HEK293 (cell line): ENCODE measurements around the gene TTLL7.

Source experiments
- CTCF ChIA-PET: fragments of 350-600 bp; formaldehyde crosslinking; extraction: SDS; loops from one replicate; lab custom pipeline; 2021; ENCODE audit warnings: antibody characterized with exemption; lab: Yijun Ruan, JAX
- POLR2A ChIA-PET: fragments of 300-600 bp; formaldehyde crosslinking; extraction: SDS; loops from one replicate; lab custom pipeline; 2020; ENCODE audit warnings: antibody characterized with exemption, inconsistent platforms; lab: Yijun Ruan, JAX
- H3K27ac ChIP-seq: fragments of 200-500 bp; sonication (Bioruptor generic); 2 replicates; pipeline ENCODE4 v1.5.1; 2014; ENCODE audit warnings: low read depth, low read length, control low read depth, inconsistent platforms; ENCODE audit errors: extremely low read depth
- H3K36me3 ChIP-seq, 2 experiments: fragments of 200-500 bp in 1 of 2; sonication (Bioruptor generic) in 1 of 2; 1 replicate in 1 of 2; 2 replicates in 1 of 2; pipeline ENCODE4 v1.5.1; 2014 to 2017; ENCODE audit warnings: inconsistent platforms in 2 of 2, low read length in 2 of 2; ENCODE audit not compliant: control insufficient read depth in 2 of 2, insufficient read depth in 1 of 2
- H3K4me1 ChIP-seq: fragments of 200-500 bp; sonication (Bioruptor generic); 2 replicates; pipeline ENCODE4 v1.5.1; 2014; ENCODE audit warnings: mild to moderate bottlenecking, low read length, inconsistent platforms; ENCODE audit not compliant: control insufficient read depth, insufficient read depth
- H3K4me3 ChIP-seq: 2 replicates; pipeline ENCODE4 v1.5.1; 2011; ENCODE audit warnings: low read depth, mild to moderate bottlenecking, control low read depth, low read length, moderate library complexity
- H3K9me3 ChIP-seq: fragments of 200-500 bp; sonication (Bioruptor generic); 2 replicates; pipeline ENCODE4 v1.5.1; 2014; ENCODE audit warnings: low read depth, low read length, inconsistent platforms; ENCODE audit not compliant: control insufficient read depth, insufficient read depth
- BCL11A ChIP-seq: fragments of 450-650 bp; formaldehyde crosslinking; IDR thresholded peaks from 2 replicates; pipeline ENCODE4 v1.5.1; 2016; ENCODE audit warnings: low read depth, missing biosample characterization, missing genetic modification characterization
- GLIS2 ChIP-seq: fragments of 450-650 bp; formaldehyde crosslinking; IDR thresholded peaks from 2 replicates; pipeline ENCODE4 v1.5.1; 2016; ENCODE audit warnings: missing biosample characterization, missing genetic modification characterization
- SCRT1 ChIP-seq: fragments of 450-650 bp; formaldehyde crosslinking; IDR thresholded peaks from 2 replicates; pipeline ENCODE4 v1.5.1; 2016; ENCODE audit warnings: missing biosample characterization, missing genetic modification characterization, borderline replicate concordance
- SCRT2 ChIP-seq: fragments of 450-650 bp; formaldehyde crosslinking; IDR thresholded peaks from 2 replicates; pipeline ENCODE4 v1.5.1; 2016; ENCODE audit warnings: missing biosample characterization, missing genetic modification characterization
- WT1 ChIP-seq: fragments of 450-650 bp; formaldehyde crosslinking; IDR thresholded peaks from 2 replicates; pipeline ENCODE4 v1.5.1; 2016; ENCODE audit warnings: missing biosample characterization, missing genetic modification characterization
- ZBTB20 ChIP-seq: fragments of 450-650 bp; formaldehyde crosslinking; IDR thresholded peaks from 2 replicates; pipeline ENCODE4 v1.5.1; 2016; ENCODE audit warnings: missing biosample characterization, missing genetic modification characterization
- ZBTB7A ChIP-seq: fragments of 450-650 bp; formaldehyde crosslinking; IDR thresholded peaks from 2 replicates; pipeline ENCODE4 v1.5.1; 2016; ENCODE audit warnings: low read depth, missing biosample characterization, missing genetic modification characterization
- ZBTB8A ChIP-seq: fragments of 450-650 bp; formaldehyde crosslinking; IDR thresholded peaks from 2 replicates; pipeline ENCODE4 v1.5.1; 2016; ENCODE audit warnings: missing biosample characterization, missing genetic modification characterization
- ZFHX2 ChIP-seq: fragments of 450-650 bp; formaldehyde crosslinking; conservative IDR thresholded peaks from 2 replicates; pipeline ENCODE4 v1.5.1; 2016; ENCODE audit warnings: missing biosample characterization, missing genetic modification characterization
- ZFP41 ChIP-seq: fragments of 450-650 bp; formaldehyde crosslinking; IDR thresholded peaks from 2 replicates; pipeline ENCODE4 v1.5.1; 2016; ENCODE audit warnings: missing biosample characterization, missing genetic modification characterization, borderline replicate concordance
- ZNF174 ChIP-seq: fragments of 450-650 bp; formaldehyde crosslinking; IDR thresholded peaks from 2 replicates; pipeline ENCODE4 v1.5.0; 2017; ENCODE audit warnings: missing biosample characterization, mild to moderate bottlenecking, missing genetic modification characterization
- ZNF2 ChIP-seq: fragments of 450-650 bp; formaldehyde crosslinking; IDR thresholded peaks from 2 replicates; pipeline ENCODE4 v1.5.1; 2016; ENCODE audit warnings: missing biosample characterization, missing genetic modification characterization
- ZNF221 ChIP-seq: fragments of 450-650 bp; formaldehyde crosslinking; IDR thresholded peaks from 2 replicates; pipeline ENCODE4 v1.5.1; 2017; ENCODE audit warnings: missing biosample characterization, missing genetic modification characterization, borderline replicate concordance
- ZNF302 ChIP-seq: fragments of 450-650 bp; formaldehyde crosslinking; IDR thresholded peaks from 2 replicates; pipeline ENCODE4 v1.5.1; 2016; ENCODE audit warnings: missing biosample characterization, missing genetic modification characterization, low read depth
- ZNF391 ChIP-seq: fragments of 450-650 bp; formaldehyde crosslinking; IDR thresholded peaks from 2 replicates; pipeline ENCODE4 v1.5.1; 2016; ENCODE audit warnings: low read depth, missing biosample characterization, missing genetic modification characterization, borderline replicate concordance
- ZNF426 ChIP-seq: fragments of 450-650 bp; formaldehyde crosslinking; IDR thresholded peaks from 2 replicates; pipeline ENCODE4 v1.5.1; 2017; ENCODE audit warnings: missing biosample characterization, missing genetic modification characterization, mild to moderate bottlenecking, inconsistent platforms, moderate library complexity
- ZNF510 ChIP-seq: fragments of 450-650 bp; formaldehyde crosslinking; IDR thresholded peaks from 2 replicates; pipeline ENCODE4 v1.5.1; 2018; ENCODE audit warnings: mild to moderate bottlenecking, missing genetic modification characterization, missing biosample characterization; ENCODE audit not compliant: insufficient replicate concordance
- ZNF600 ChIP-seq: fragments of 450-650 bp; formaldehyde crosslinking; IDR thresholded peaks from 2 replicates; pipeline ENCODE4 v1.5.1; 2016; ENCODE audit warnings: missing biosample characterization, missing genetic modification characterization
- ZNF660 ChIP-seq: fragments of 450-650 bp; IDR thresholded peaks from 2 replicates; pipeline ENCODE4 v1.5.1; 2018; ENCODE audit warnings: missing biosample characterization, mild to moderate bottlenecking, missing genetic modification characterization
- ZNF664 ChIP-seq: fragments of 450-650 bp; formaldehyde crosslinking; IDR thresholded peaks from 2 replicates; pipeline ENCODE4 v1.5.1; 2016; ENCODE audit warnings: missing biosample characterization, missing genetic modification characterization
- ZNF776 ChIP-seq: fragments of 450-650 bp; formaldehyde crosslinking; IDR thresholded peaks from 2 replicates; pipeline ENCODE4 v1.5.0; 2017; ENCODE audit warnings: missing biosample characterization, missing genetic modification characterization, borderline replicate concordance
- ZNF785 ChIP-seq: fragments of 450-650 bp; formaldehyde crosslinking; IDR thresholded peaks from 2 replicates; pipeline ENCODE4 v1.5.1; 2016; ENCODE audit warnings: missing biosample characterization, missing genetic modification characterization
- ZNF792 ChIP-seq: fragments of 450-650 bp; formaldehyde crosslinking; IDR thresholded peaks from 2 replicates; pipeline ENCODE4 v1.5.1; 2016; ENCODE audit warnings: missing biosample characterization, missing genetic modification characterization
- TF ChIP-seq, protein P1 (sequence below): fragments of 450-650 bp; formaldehyde crosslinking; IDR thresholded peaks from 2 replicates; pipeline ENCODE4 v1.5.1; 2016; ENCODE audit warnings: missing biosample characterization, missing genetic modification characterization
- TF ChIP-seq, protein P2 (sequence below): fragments of 450-650 bp; formaldehyde crosslinking; IDR thresholded peaks from 2 replicates; pipeline ENCODE4 v1.5.1; 2016; ENCODE audit warnings: missing biosample characterization, missing genetic modification characterization
- TF ChIP-seq, protein P3 (sequence below): sonication (generic); formaldehyde crosslinking; IDR thresholded peaks from 2 replicates; pipeline ENCODE4 v1.8.1; 2022; ENCODE audit warnings: mild to moderate bottlenecking, moderate library complexity, missing genetic modification reagents
- TF ChIP-seq, protein P4 (sequence below): fragments of 450-650 bp; formaldehyde crosslinking; IDR thresholded peaks from 2 replicates; pipeline ENCODE4 v1.5.1; 2016; ENCODE audit warnings: missing biosample characterization, missing genetic modification characterization

TTLL7 gene, protein sequence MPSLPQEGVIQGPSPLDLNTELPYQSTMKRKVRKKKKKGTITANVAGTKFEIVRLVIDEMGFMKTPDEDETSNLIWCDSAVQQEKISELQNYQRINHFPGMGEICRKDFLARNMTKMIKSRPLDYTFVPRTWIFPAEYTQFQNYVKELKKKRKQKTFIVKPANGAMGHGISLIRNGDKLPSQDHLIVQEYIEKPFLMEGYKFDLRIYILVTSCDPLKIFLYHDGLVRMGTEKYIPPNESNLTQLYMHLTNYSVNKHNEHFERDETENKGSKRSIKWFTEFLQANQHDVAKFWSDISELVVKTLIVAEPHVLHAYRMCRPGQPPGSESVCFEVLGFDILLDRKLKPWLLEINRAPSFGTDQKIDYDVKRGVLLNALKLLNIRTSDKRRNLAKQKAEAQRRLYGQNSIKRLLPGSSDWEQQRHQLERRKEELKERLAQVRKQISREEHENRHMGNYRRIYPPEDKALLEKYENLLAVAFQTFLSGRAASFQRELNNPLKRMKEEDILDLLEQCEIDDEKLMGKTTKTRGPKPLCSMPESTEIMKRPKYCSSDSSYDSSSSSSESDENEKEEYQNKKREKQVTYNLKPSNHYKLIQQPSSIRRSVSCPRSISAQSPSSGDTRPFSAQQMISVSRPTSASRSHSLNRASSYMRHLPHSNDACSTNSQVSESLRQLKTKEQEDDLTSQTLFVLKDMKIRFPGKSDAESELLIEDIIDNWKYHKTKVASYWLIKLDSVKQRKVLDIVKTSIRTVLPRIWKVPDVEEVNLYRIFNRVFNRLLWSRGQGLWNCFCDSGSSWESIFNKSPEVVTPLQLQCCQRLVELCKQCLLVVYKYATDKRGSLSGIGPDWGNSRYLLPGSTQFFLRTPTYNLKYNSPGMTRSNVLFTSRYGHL

DNA sequence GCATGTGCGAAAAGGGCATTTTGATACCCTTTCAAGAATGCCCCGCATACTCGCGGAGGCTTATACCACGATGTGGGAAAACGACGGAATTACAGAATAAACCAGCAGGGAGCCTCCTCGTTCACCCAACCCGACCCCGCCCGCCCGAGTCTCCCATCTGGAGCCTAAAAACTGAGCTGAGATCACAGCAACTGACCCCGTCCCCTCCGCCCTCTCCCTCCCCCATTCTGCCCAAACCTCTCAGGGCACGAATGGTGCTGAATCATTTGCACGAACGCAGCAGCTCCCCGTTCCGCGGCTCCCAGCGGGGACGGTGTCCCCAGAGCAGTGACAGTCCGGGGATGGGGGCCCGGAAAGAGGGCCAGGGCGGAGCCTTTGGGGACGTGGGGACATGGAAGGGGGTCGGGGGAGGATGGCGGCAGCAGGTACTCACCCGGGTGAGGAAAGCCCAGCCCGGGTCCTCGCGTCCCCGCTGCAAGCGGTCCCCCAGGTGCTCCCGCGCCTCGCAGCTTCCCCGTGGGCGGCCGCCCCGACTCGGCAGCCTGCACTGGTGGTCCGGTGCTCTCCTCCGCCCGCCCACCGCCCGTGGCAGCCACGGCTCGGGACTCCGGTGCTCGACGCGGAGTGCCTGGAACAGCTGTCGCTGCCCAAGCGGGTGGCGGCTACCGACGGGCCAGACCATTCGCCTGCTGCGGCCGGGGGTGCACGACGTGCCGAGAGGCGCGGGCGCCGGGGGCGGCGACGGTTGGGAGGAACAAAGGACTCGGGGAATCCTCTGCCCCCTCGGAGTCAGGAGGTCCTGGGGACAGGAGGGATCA, at the start of gene TTLL7:
TSS of gene TTLL7 (minus strand) at position 635 of the 818 bp plus-strand sequence. CDS start 46,921 bp downstream, outside the sequence.
- POLR2A ChIA-PET = interaction anchor here (0.5 to 1.4 kb wide), 9 partner anchors 9 to 79 kb away, joined by 3 to 6 read pairs (median 4); no protein-coding TSS in a partner anchor
- CTCF ChIA-PET = interaction anchor here (0.6 to 1.1 kb wide), 3 partner anchors 56 to 93 kb away, joined by 3 to 5 read pairs (median 4); no protein-coding TSS in a partner anchor
- no peaks in the 10 kb centered on the region for H3K4me1 ChIP-seq
- no peaks in the 10 kb centered on the region for H3K36me3 ChIP-seq
- H3K9me3 ChIP-seq = no peaks in the 10 kb centered on the region
- peak within 1 kb of the TSS; percentile 91 for H3K27ac ChIP-seq
- H3K4me3 ChIP-seq = peak within 1 kb of the TSS; percentile 91
- TF ChIP-seq ZNF302 (tag by site-specific recombination) (no peak), ZFP41 (no peak), SCRT1 (tag by site-specific recombination) (no peak), ZNF174 (no peak), ZBTB20 (tag by site-specific recombination) (peak; percentile 83; the same call in 1 of the 2 replicates), ZNF391 (no peak), ZFHX2 (tag by site-specific recombination) (peak; percentile 90), WT1 (tag by site-specific recombination) (no peak), ZNF785 (tag by site-specific recombination) (no peak), ZNF776 (tag by site-specific recombination) (peak; percentile 98), BCL11A (tag by site-specific recombination) (no peak), ZBTB8A (tag by site-specific recombination) (peak; percentile 82), ZNF510 (tag by site-specific recombination) (no peak), ZNF660 (no peak), ZBTB7A (0 out of 2 replicates have a peak, but pooled peaks have one; percentile 59), ZNF600 (tag by site-specific recombination) (peak; percentile 51; the same call in 1 of the 2 replicates), ZNF664 (tag by site-specific recombination) (no peak), SCRT2 (tag by site-specific recombination) (peak; percentile 57; the same call in 1 of the 2 replicates), ZNF426 (no peak), GLIS2 (tag by site-specific recombination) (peak; percentile 70; the same call in 1 of the 2 replicates), ZNF792 (tag by site-specific recombination) (peak; percentile 74; the same call in 1 of the 2 replicates), ZNF2 (peak; percentile 94), ZNF221 (no peak)
- TF ChIP-seq, protein P1, sequence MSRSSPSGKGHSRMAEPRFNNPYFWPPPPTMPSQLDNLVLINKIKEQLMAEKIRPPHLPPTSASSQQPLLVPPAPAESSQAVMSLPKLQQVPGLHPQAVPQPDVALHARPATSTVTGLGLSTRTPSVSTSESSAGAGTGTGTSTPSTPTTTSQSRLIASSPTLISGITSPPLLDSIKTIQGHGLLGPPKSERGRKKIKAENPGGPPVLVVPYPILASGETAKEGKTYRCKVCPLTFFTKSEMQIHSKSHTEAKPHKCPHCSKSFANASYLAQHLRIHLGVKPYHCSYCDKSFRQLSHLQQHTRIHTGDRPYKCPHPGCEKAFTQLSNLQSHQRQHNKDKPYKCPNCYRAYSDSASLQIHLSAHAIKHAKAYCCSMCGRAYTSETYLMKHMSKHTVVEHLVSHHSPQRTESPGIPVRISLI (tag by site-specific recombination) = 0 out of 2 replicates have a peak, but pooled peaks have one; percentile 19
- TF ChIP-seq, protein P2, sequence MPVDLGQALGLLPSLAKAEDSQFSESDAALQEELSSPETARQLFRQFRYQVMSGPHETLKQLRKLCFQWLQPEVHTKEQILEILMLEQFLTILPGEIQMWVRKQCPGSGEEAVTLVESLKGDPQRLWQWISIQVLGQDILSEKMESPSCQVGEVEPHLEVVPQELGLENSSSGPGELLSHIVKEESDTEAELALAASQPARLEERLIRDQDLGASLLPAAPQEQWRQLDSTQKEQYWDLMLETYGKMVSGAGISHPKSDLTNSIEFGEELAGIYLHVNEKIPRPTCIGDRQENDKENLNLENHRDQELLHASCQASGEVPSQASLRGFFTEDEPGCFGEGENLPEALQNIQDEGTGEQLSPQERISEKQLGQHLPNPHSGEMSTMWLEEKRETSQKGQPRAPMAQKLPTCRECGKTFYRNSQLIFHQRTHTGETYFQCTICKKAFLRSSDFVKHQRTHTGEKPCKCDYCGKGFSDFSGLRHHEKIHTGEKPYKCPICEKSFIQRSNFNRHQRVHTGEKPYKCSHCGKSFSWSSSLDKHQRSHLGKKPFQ (tag by site-specific recombination) = no peak
- TF ChIP-seq, protein P3, sequence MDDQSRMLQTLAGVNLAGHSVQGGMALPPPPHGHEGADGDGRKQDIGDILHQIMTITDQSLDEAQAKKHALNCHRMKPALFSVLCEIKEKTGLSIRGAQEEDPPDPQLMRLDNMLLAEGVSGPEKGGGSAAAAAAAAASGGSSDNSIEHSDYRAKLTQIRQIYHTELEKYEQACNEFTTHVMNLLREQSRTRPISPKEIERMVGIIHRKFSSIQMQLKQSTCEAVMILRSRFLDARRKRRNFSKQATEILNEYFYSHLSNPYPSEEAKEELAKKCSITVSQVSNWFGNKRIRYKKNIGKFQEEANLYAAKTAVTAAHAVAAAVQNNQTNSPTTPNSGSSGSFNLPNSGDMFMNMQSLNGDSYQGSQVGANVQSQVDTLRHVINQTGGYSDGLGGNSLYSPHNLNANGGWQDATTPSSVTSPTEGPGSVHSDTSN (CRISPR knock-in tag) = no peak
- TF ChIP-seq, protein P4, sequence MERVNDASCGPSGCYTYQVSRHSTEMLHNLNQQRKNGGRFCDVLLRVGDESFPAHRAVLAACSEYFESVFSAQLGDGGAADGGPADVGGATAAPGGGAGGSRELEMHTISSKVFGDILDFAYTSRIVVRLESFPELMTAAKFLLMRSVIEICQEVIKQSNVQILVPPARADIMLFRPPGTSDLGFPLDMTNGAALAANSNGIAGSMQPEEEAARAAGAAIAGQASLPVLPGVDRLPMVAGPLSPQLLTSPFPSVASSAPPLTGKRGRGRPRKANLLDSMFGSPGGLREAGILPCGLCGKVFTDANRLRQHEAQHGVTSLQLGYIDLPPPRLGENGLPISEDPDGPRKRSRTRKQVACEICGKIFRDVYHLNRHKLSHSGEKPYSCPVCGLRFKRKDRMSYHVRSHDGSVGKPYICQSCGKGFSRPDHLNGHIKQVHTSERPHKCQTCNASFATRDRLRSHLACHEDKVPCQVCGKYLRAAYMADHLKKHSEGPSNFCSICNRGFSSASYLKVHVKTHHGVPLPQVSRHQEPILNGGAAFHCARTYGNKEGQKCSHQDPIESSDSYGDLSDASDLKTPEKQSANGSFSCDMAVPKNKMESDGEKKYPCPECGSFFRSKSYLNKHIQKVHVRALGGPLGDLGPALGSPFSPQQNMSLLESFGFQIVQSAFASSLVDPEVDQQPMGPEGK (tag by site-specific recombination) = peak; percentile 71; the same call in 1 of the 2 replicates
